ENCODE data around the gene ATP2A3.

The ATP2A3 gene

GRCh38 chr17:3915995-3916696, 48.1 kb downstream of the ATP2A3 start, which contains the start of gene P2RX1:
Gene P2RX1 (minus strand): TSS chr17:3916465. CDS start chr17:3916225, 240 bp downstream.
- H3K27me3 ChIP-seq (replicated peaks in 2 of 5; ENCODE audit: control insufficient read depth in 4 of 5, insufficient read depth in 5 of 5, low read length in 4 of 5), result no peaks in the 10 kb centered on the region
- peaks cover 0 to 14% (median 2%) of the 10 kb centered on the region in 4 experiments for H3K36me3 ChIP-seq (ENCODE audit: control insufficient read depth in 4 of 4, insufficient read depth in 4 of 4, low read length in 3 of 4)
- peaks cover 10 to 75% (median 72%) of the 10 kb centered on the region in 4 experiments for H3K4me1 ChIP-seq (ENCODE audit: control extremely low read depth in 1 of 4, control insufficient read depth in 4 of 4, insufficient read depth in 4 of 4, low read length in 3 of 4)
- POLR2A ChIA-PET, result interaction anchor here (0.6 to 2.8 kb wide), 13 partner anchors 11 to 1103 kb away, joined by 3 to 15 read pairs (median 6); partner anchors contain the start of gene ATP2A3
- peak; percentile 96 to 99 (median 99) for DNase-seq
- WGBS (ENCODE audit: insufficient coverage), result under 1% methylated on average over 21 of the region's 28 CpGs
- H3K4me3 ChIP-seq (ENCODE audit: control insufficient read depth in 1 of 7, extremely low read depth in 1 of 7, insufficient read depth in 4 of 7, low read depth in 2 of 7, low read length in 6 of 7), result peak within 1 kb of the TSS; percentile 75 to 92 (median 83)
- H3K27ac ChIP-seq (ENCODE audit: insufficient read depth in 1 of 2, low read depth in 1 of 2, low read length in 2 of 2, poor library complexity in 1 of 2, severe bottlenecking in 2 of 2), result peak within 1 kb of the TSS; percentile 97 to 98
- H3K9me3 ChIP-seq (ENCODE audit: control extremely low read depth in 1 of 5, control insufficient read depth in 4 of 5, insufficient read depth in 2 of 5, low read depth in 1 of 5, low read length in 4 of 5), result no peaks in the 10 kb centered on the region
- CTCF ChIA-PET, result interaction anchor here (0.9 to 3.1 kb wide), 17 partner anchors 9 to 95 kb away, joined by 3 to 15 read pairs (median 4); partner anchors contain the start of gene ATP2A3

DNA sequence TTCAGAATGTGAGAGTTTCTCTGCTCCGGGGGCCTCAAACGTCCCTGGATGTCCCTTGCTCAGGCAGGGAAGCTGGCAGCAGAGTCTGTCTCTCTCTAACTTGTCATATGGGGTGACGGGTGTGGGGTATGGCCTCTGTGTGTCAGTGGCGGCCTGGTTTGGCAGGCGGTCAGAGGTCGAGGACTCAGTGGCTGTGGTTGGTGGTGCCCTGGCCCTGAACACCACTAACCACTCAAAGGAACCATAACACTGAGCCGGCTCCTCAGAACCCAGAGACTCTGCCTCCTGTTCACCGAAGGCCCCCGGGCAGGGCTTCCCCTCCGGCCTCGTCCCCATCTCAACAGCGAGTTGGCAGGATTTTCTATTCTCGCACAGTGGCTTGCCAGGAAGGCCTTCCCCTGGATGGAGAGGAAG, 48.6 kb downstream of the ATP2A3 start:
- 0% methylated on average over 9 of the region's 13 CpGs for WGBS (ENCODE audit: insufficient coverage)
- ChIA-PET POLR2A (interaction anchor here (0.6 to 2.8 kb wide), 11 partner anchors 11 to 1103 kb away, joined by 3 to 15 read pairs (median 8); partner anchors contain the start of gene ATP2A3), CTCF (interaction anchor here (0.9 to 3.1 kb wide), 12 partner anchors 8 to 96 kb away, joined by 3 to 15 read pairs (median 4); partner anchors contain the start of gene ATP2A3)
- H3K27me3 ChIP-seq (replicated peaks in 2 of 5; ENCODE audit: control insufficient read depth in 4 of 5, insufficient read depth in 5 of 5, low read length in 4 of 5), result no peaks in the 10 kb centered on the region
- H3K27ac ChIP-seq (ENCODE audit: insufficient read depth in 1 of 2, low read depth in 1 of 2, low read length in 2 of 2, poor library complexity in 1 of 2, severe bottlenecking in 2 of 2), result peak overlapping the region; percentile 97 to 98
- peaks cover 0 to 14% (median 2%) of the 10 kb centered on the region in 4 experiments for H3K36me3 ChIP-seq (ENCODE audit: control insufficient read depth in 4 of 4, insufficient read depth in 4 of 4, low read length in 3 of 4)
- H3K4me3 ChIP-seq (ENCODE audit: control insufficient read depth in 1 of 7, extremely low read depth in 1 of 7, insufficient read depth in 4 of 7, low read depth in 2 of 7, low read length in 6 of 7), result peak overlapping the region; percentile 75 to 92 (median 83)
- DNase-seq, result no peak
- H3K9me3 ChIP-seq (ENCODE audit: control extremely low read depth in 1 of 5, control insufficient read depth in 4 of 5, insufficient read depth in 2 of 5, low read depth in 1 of 5, low read length in 4 of 5), result no peaks in the 10 kb centered on the region
- peaks cover 11 to 78% (median 76%) of the 10 kb centered on the region in 4 experiments for H3K4me1 ChIP-seq (ENCODE audit: control extremely low read depth in 1 of 4, control insufficient read depth in 4 of 4, insufficient read depth in 4 of 4, low read length in 3 of 4)

GRCh38 chr17:3914312-3914670, 49.9 kb downstream of the ATP2A3 start:
- ChIA-PET POLR2A (interaction anchor here (0.6 to 1.8 kb wide), 6 partner anchors 9 to 51 kb away, joined by 3 to 7 read pairs (median 4); partner anchors contain the start of genes ATP2A3 and CAMKK1), CTCF (interaction anchor here (0.6 to 4.9 kb wide), 27 partner anchors 9 to 177 kb away, joined by 3 to 37 read pairs (median 6); partner anchors contain the start of gene ATP2A3)
- 12% methylated on average over 9 of the region's 10 CpGs for WGBS (ENCODE audit: insufficient coverage)
- H3K4me1 ChIP-seq (ENCODE audit: control extremely low read depth in 1 of 4, control insufficient read depth in 4 of 4, insufficient read depth in 4 of 4, low read length in 3 of 4), result peaks cover 11 to 83% (median 76%) of the 10 kb centered on the region in 4 experiments
- H3K9me3 ChIP-seq (ENCODE audit: control extremely low read depth in 1 of 5, control insufficient read depth in 4 of 5, insufficient read depth in 2 of 5, low read depth in 1 of 5, low read length in 4 of 5), result no peaks in the 10 kb centered on the region
- H3K27me3 ChIP-seq (replicated peaks in 2 of 5; ENCODE audit: control insufficient read depth in 4 of 5, insufficient read depth in 5 of 5, low read length in 4 of 5), result no peaks in the 10 kb centered on the region
- peak overlapping the region; percentile 97 to 98 for H3K27ac ChIP-seq (ENCODE audit: insufficient read depth in 1 of 2, low read depth in 1 of 2, low read length in 2 of 2, poor library complexity in 1 of 2, severe bottlenecking in 2 of 2)
- H3K4me3 ChIP-seq (ENCODE audit: control insufficient read depth in 1 of 7, extremely low read depth in 1 of 7, insufficient read depth in 4 of 7, low read depth in 2 of 7, low read length in 6 of 7), result peak overlapping the region; percentile 75 to 92 (median 83)
- peaks cover 0 to 14% (median 2%) of the 10 kb centered on the region in 4 experiments for H3K36me3 ChIP-seq (ENCODE audit: control insufficient read depth in 4 of 4, insufficient read depth in 4 of 4, low read length in 3 of 4)
- DNase-seq, result peak; percentile 61 to 90 (median 87)

DNA sequence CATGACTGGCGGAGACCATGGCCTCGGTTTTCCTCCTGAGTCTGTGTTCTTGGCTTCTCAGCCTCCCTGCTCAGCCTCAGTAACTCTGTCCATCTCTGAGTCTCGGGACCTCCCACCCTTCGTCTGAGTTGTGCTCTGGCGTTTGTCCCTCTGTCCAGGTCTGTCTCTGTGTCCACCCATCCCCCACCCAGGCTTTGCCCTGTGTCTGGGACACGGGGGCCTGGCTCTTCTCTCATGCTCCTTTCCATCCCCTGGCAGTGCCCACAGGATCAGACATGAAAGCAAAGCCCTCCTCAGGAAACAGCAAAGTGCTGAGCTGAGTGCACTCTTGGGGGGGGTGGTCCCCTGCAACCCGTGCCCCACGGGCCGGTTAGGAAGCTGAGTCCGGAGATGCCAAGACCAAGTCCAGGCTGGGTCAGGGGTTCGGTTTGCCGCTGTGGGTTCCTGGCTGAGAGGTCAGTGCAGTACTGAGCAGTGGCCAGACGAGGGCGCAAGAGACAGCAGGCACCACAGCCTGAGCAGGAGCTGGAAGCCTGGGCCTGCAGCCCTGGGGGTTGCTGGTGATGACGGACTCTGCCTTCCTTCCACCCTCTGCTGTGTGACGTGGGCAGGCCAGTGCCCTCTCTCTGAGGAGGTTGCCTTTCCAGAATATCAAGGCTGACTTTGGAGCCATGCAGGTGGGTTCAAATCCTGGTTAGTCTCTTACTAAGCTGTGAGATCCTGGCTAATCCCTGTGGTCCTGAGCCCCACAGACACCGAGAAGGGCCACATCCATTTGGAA, 50.5 kb downstream of the ATP2A3 start:
- Histone ChIP-seq H3K27me3 (replicated peaks in 2 of 5; ENCODE audit: control insufficient read depth in 4 of 5, insufficient read depth in 5 of 5, low read length in 4 of 5) (no peaks in the 10 kb centered on the region), H3K4me3 (ENCODE audit: control insufficient read depth in 1 of 7, extremely low read depth in 1 of 7, insufficient read depth in 4 of 7, low read depth in 2 of 7, low read length in 6 of 7) (peak overlapping the region; percentile 75 to 92 (median 83)), H3K36me3 (ENCODE audit: control insufficient read depth in 4 of 4, insufficient read depth in 4 of 4, low read length in 3 of 4) (peaks cover 0 to 14% (median 3%) of the 10 kb centered on the region in 4 experiments), H3K9me3 (ENCODE audit: control extremely low read depth in 1 of 5, control insufficient read depth in 4 of 5, insufficient read depth in 2 of 5, low read depth in 1 of 5, low read length in 4 of 5) (no peaks in the 10 kb centered on the region), H3K4me1 (ENCODE audit: control extremely low read depth in 1 of 4, control insufficient read depth in 4 of 4, insufficient read depth in 4 of 4, low read length in 3 of 4) (peaks cover 11 to 77% (median 70%) of the 10 kb centered on the region in 4 experiments), H3K27ac (ENCODE audit: insufficient read depth in 1 of 2, low read depth in 1 of 2, low read length in 2 of 2, poor library complexity in 1 of 2, severe bottlenecking in 2 of 2) (peak overlapping the region; percentile 97 to 98)
- ChIA-PET CTCF (interaction anchor here (0.6 to 4.9 kb wide), 30 partner anchors 8 to 176 kb away, joined by 3 to 37 read pairs (median 6); partner anchors contain the start of gene ATP2A3), POLR2A (interaction anchor here (1.1 to 1.8 kb wide), 5 partner anchors 8 to 51 kb away, joined by 3 to 7 read pairs (median 4); partner anchors contain the start of gene ATP2A3)
- peak; percentile 82 to 86 (median 86) for DNase-seq
- 29% methylated on average over 16 of the region's 17 CpGs for WGBS (ENCODE audit: insufficient coverage)

- H3K4me1 ChIP-seq (ENCODE audit: control extremely low read depth in 1 of 4, control insufficient read depth in 4 of 4, insufficient read depth in 4 of 4, low read length in 3 of 4), result peaks cover 11 to 72% (median 65%) of the 10 kb centered on the region in 4 experiments
- H3K27me3 ChIP-seq (replicated peaks in 2 of 5; ENCODE audit: control insufficient read depth in 4 of 5, insufficient read depth in 5 of 5, low read length in 4 of 5), result no peaks in the 10 kb centered on the region
- 93% methylated on average over 2 of the region's 2 CpGs for WGBS (ENCODE audit: insufficient coverage)
- H3K36me3 ChIP-seq (ENCODE audit: control insufficient read depth in 4 of 4, insufficient read depth in 4 of 4, low read length in 3 of 4), result peaks cover 0 to 16% (median 5%) of the 10 kb centered on the region in 4 experiments
- ChIA-PET POLR2A (interaction anchor here (0.8 to 1.8 kb wide), 2 partner anchors 52 to 91 kb away, joined by 3 to 7 read pairs; partner anchors contain the start of gene ATP2A3), CTCF (interaction anchor here (1.0 to 4.9 kb wide), 15 partner anchors 9 to 121 kb away, joined by 3 to 37 read pairs (median 7); no protein-coding TSS in a partner anchor)
- no peaks in the 10 kb centered on the region for H3K9me3 ChIP-seq (ENCODE audit: control extremely low read depth in 1 of 5, control insufficient read depth in 4 of 5, insufficient read depth in 2 of 5, low read depth in 1 of 5, low read length in 4 of 5)
- DNase-seq, result no peak
- peak overlapping the region in 1 of 7 experiments; percentile 6 for H3K4me3 ChIP-seq (ENCODE audit: control insufficient read depth in 1 of 7, extremely low read depth in 1 of 7, insufficient read depth in 4 of 7, low read depth in 2 of 7, low read length in 6 of 7)
- H3K27ac ChIP-seq (ENCODE audit: insufficient read depth in 1 of 2, low read depth in 1 of 2, low read length in 2 of 2, poor library complexity in 1 of 2, severe bottlenecking in 2 of 2), result no peak overlapping the region
Measured at GRCh38 chr17:3912827-3913226, 51.4 kb downstream of the ATP2A3 start.

DNA sequence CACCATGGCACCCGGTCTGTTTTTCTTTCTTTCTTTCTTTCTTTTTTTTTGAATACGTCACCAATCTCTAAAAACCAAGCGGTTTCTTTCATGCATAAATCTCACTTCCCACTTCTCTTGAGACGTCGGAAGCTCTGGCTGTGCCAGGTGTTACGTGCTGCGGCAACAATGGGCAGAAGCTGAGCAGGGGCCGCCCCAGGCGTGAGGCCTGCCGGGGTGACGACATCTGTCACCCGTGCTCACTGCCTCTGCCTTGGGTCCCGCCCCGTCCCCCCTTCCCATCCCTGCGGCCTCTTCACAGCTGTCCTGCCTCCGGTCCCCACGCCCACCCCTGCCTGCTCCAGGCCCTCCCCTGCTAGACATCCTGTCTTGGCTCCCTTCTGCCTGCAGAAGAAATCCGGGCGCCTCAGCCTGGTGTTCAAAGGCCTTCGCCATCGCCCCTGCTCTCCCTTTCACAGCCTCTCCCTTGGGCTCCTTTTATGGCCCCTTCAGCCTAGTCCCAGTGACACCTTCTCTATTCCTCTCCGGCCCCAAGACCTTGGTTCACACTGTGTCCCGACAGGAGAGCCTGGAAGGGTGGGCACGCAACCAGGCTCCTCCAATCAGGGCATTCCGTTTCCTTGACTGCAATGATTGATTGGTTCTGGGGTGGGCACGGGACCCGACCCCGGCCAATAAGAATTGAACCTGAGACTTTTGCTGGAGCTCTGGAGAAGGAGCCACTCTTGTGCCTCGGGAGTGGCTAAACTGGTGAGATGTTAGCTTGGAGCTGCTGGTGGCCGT, 52.8 kb downstream of the ATP2A3 start:
- POLR2A ChIA-PET, result interaction anchor here (0.6 to 1.4 kb wide), 3 partner anchors 10 to 91 kb away, joined by 3 to 4 read pairs (median 4); no protein-coding TSS in a partner anchor
- 20% methylated on average over 24 of the region's 30 CpGs for WGBS (ENCODE audit: insufficient coverage)
- peaks cover 0 to 26% (median 10%) of the 10 kb centered on the region in 4 experiments for H3K36me3 ChIP-seq (ENCODE audit: control insufficient read depth in 4 of 4, insufficient read depth in 4 of 4, low read length in 3 of 4)
- H3K27me3 ChIP-seq (replicated peaks in 2 of 5; ENCODE audit: control insufficient read depth in 4 of 5, insufficient read depth in 5 of 5, low read length in 4 of 5), result no peaks in the 10 kb centered on the region
- H3K27ac ChIP-seq (ENCODE audit: insufficient read depth in 1 of 2, low read depth in 1 of 2, low read length in 2 of 2, poor library complexity in 1 of 2, severe bottlenecking in 2 of 2), result peak overlapping the region; percentile 88 to 92
- H3K4me3 ChIP-seq (ENCODE audit: control insufficient read depth in 1 of 7, extremely low read depth in 1 of 7, insufficient read depth in 4 of 7, low read depth in 2 of 7, low read length in 6 of 7), result peak overlapping the region in 4 of 7 experiments; percentile 26 to 51 (median 38)
- peak; percentile 97 to 99 (median 98) for DNase-seq
- peaks cover 11 to 60% (median 53%) of the 10 kb centered on the region in 4 experiments for H3K4me1 ChIP-seq (ENCODE audit: control extremely low read depth in 1 of 4, control insufficient read depth in 4 of 4, insufficient read depth in 4 of 4, low read length in 3 of 4)
- no peaks in the 10 kb centered on the region for H3K9me3 ChIP-seq (ENCODE audit: control extremely low read depth in 1 of 5, control insufficient read depth in 4 of 5, insufficient read depth in 2 of 5, low read depth in 1 of 5, low read length in 4 of 5)
- CTCF ChIA-PET, result interaction anchor here (0.9 to 4.9 kb wide), 9 partner anchors 9 to 122 kb away, joined by 3 to 37 read pairs (median 4); partner anchors contain the start of gene NCBP3
